Tibial nerve (tissue), 4 donors: ENCODE measurements around the gene AIFM3.

Source experiments
- EP300 ChIP-seq, 2 donors: sonication (generic); formaldehyde crosslinking; IDR thresholded peaks; one replicate each; pipeline ENCODE4 v1.6.1; 2017; ENCODE audit warnings: antibody characterized with exemption in 2 of 2, mild to moderate bottlenecking in 1 of 2
- TF ChIP-seq, protein P1 (sequence below), 5 experiments: fragments of 200-600 bp in 3 of 5; fragments of 450-650 bp in 2 of 5; sonication (generic) in 3 of 5; IDR thresholded peaks; one replicate each; pipeline ENCODE4 v1.5.1; 2016 to 2019; ENCODE audit warnings: antibody characterized with exemption in 5 of 5, mild to moderate bottlenecking in 3 of 5, moderate library complexity in 2 of 5

DNA sequence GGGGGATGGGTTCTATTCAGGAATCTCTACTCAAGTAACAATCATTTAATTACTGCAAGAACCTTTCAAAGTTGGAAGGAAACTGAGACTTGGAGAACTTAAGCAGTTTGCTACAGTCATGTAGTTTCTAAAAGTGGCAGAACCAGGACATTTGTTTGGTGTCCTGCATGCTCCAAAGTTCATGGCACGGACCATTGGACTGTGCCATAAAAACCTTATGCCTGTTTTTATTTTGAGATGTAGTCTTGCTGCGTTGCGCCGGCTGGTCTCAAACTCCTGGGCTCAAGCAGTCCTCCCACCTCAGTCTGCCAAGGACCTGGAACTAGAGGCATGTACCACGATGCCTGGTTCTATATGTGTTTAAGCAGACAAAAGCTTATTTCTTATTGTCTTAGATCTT, 18.6 kb upstream of the AIFM3 start:
- TF ChIP-seq, protein P1, sequence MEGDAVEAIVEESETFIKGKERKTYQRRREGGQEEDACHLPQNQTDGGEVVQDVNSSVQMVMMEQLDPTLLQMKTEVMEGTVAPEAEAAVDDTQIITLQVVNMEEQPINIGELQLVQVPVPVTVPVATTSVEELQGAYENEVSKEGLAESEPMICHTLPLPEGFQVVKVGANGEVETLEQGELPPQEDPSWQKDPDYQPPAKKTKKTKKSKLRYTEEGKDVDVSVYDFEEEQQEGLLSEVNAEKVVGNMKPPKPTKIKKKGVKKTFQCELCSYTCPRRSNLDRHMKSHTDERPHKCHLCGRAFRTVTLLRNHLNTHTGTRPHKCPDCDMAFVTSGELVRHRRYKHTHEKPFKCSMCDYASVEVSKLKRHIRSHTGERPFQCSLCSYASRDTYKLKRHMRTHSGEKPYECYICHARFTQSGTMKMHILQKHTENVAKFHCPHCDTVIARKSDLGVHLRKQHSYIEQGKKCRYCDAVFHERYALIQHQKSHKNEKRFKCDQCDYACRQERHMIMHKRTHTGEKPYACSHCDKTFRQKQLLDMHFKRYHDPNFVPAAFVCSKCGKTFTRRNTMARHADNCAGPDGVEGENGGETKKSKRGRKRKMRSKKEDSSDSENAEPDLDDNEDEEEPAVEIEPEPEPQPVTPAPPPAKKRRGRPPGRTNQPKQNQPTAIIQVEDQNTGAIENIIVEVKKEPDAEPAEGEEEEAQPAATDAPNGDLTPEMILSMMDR (IDR thresholded peaks at IDR 0.05) = no peak
- TF ChIP-seq EP300 (IDR thresholded peaks at IDR 0.05) = no peak
